SK-N-SH (cell line): Measurements from ENCODE around the gene GRM8.

ENCODE experiments used
- FOXM1 ChIP-seq: IDR thresholded peaks from 2 replicates; pipeline ENCODE4 v1.4.0; 2012; ENCODE audit warnings: low read depth, mild to moderate bottlenecking
- JUND ChIP-seq: IDR thresholded peaks from 2 replicates; pipeline ENCODE4 v1.4.0; 2012
- MEF2A ChIP-seq: IDR thresholded peaks from 2 replicates; pipeline ENCODE4 v1.4.0; 2012; ENCODE audit warnings: low read depth, borderline replicate concordance
- POLR2AphosphoS5 ChIP-seq: IDR thresholded peaks from 2 replicates; pipeline ENCODE4 v1.6.1; 2012; ENCODE audit warnings: low read depth, low read length
- USF2 ChIP-seq: fragments of 150-350 bp; IDR thresholded peaks from 2 replicates; pipeline ENCODE4 v1.6.1; 2017; ENCODE audit warnings: antibody characterized with exemption, low read length, low read depth, borderline replicate concordance
- TF ChIP-seq, protein P1 (sequence below): fragments of 200-600 bp; sonication (generic); IDR thresholded peaks from 2 replicates; pipeline ENCODE4 v1.6.1; 2017; ENCODE audit warnings: antibody characterized with exemption, mild to moderate bottlenecking, moderate library complexity

DNA sequence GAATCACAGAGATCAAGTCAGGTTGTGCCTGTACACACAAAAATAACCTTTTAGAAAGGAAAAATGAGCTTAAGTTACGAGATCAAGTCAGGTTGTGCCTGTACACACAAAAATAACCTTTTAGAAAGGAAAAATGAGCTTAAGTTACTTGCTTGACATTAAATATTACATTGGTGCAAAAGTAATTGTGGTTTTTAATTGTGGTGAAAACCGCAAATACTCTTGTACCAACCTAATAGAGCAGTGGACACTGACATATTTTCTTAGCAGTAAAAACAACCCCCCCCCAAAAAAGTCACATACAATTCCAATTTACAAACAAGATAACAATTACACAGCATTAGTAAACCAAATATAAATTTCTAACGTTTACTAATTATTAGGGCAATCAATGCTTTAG is 595.6 kb downstream of the GRM8 start:
- TF ChIP-seq USF2 (no peak), JUND (no peak), POLR2AphosphoS5 (no peak), MEF2A (no peak), FOXM1 (no peak)
- TF ChIP-seq, protein P1, sequence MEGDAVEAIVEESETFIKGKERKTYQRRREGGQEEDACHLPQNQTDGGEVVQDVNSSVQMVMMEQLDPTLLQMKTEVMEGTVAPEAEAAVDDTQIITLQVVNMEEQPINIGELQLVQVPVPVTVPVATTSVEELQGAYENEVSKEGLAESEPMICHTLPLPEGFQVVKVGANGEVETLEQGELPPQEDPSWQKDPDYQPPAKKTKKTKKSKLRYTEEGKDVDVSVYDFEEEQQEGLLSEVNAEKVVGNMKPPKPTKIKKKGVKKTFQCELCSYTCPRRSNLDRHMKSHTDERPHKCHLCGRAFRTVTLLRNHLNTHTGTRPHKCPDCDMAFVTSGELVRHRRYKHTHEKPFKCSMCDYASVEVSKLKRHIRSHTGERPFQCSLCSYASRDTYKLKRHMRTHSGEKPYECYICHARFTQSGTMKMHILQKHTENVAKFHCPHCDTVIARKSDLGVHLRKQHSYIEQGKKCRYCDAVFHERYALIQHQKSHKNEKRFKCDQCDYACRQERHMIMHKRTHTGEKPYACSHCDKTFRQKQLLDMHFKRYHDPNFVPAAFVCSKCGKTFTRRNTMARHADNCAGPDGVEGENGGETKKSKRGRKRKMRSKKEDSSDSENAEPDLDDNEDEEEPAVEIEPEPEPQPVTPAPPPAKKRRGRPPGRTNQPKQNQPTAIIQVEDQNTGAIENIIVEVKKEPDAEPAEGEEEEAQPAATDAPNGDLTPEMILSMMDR = no peak
